ENCODE data around the gene LTBP1.

LTBP1 gene

DNA sequence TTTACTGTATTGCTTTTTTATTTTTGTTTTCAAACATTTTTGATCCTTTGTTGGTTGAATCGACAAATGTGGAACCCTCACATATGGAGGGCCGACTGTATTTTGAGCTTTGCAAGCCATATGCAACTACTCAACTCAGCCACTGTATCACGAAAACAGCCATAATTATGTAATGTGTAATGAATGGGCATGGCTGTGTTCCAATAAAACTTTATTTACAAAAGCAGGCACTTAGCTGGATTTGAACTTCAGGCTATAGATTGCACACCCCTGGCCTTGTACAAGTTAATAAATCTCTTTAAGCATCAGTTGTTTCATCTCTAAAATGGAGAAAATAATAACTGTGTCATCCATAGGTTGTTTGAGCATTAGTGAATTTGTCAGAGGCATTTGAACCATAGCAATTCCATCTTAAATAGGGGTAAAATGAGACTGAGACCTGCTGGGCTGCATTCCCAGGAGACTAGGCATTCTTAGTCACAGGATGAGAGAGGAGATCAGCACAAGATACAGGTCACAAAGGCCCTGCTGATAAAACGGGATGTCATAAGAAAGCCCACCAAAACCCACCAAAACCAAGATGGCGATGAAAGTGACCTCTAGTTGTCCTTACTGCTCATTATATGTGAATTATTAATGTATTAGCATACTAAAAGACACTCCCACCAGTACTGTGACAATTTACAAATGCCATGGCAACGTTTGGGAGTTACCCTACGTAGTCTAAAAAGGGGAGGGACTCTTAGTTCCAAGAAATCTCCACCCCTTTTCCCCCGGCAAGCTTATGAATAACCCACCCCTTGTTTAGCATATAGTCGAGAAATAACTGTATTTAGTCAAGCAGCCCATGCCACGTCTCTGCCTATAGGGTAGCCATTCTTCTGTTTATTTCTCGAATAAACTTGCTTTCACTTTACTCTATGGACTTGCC lies 13.7 kb upstream of the LTBP1 start:
- DNase-seq (ENCODE audit: low spot score) = no peak

DNA sequence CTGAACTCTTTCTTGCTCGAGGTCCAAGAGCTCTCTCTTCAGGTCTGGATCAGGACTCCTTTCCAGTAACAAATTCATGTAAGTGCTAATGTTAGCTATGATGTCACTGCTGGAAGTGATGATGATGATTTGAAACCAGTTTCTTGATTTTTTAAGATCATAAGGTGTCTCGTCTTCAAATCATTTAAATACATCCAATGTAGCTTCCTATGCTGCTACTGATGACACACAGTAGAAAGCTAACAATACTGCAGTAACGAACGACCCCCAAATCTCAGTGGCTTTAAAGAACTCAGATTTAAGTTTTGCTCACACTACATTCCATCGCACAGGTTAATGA lies 13.0 kb upstream of the LTBP1 start:
- DNase-seq (ENCODE audit: low spot score) = no peak

DNA sequence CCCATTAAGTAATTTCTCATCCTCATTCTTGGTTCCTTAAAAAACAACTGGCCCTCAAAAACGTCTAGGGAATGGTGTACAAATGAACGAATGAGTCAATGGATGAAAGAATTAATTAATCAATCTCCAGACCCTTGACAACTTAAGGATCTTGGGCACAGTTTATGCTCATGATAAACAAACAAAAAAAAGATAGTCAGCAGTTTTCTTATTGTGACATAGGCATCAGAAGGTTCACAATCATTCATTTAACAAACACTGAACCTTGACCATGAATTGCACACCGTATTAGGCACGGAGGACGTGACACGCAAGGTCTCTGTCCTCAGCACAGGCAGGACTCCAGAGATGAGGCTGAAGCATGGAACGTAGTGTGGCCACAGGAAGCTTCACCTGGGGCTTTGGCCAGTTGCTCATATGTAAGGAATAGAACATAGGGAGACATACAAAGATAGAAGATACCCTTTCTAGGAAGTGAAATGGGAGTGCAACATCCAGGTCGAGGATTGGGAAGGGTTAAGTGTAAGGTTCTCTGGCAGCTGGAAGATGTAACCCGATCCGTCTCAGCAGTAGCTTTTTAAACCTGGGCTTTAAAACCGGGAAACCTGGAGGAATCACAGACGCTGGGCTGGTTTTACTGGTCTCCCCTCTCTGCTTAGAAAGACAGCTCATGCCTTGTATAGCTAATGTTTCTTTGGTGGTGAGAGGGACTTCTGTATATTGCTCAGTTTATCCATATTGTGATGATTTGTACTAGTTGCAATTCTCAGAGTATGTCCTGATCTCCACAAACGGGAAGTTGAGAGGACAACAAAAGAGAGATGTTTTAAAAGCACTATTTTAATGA lies 8.9 kb upstream of the LTBP1 start:
- no peak for DNase-seq (ENCODE audit: low spot score)

DNA sequence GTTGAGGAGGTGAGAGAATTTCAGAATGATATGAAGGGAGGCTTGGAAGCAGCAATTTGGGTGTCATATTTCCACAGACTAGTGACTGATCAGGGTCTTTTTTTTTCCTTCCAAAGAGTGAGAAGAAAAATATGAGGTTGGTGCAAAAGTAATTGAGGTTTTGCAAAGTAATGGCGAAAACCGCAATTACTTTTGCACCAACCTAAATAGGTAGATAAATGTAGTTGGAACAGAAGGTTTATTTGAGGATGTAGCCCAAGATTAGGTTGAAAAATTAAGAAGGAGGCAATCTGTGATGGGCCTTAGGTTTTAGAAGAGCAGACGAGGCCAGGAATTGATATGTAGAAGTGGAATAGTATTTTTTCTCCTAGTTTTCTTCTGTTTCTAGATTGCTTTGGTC lies 7.8 kb upstream of the LTBP1 start:
- DNase-seq (ENCODE audit: low spot score) = no peak

DNA sequence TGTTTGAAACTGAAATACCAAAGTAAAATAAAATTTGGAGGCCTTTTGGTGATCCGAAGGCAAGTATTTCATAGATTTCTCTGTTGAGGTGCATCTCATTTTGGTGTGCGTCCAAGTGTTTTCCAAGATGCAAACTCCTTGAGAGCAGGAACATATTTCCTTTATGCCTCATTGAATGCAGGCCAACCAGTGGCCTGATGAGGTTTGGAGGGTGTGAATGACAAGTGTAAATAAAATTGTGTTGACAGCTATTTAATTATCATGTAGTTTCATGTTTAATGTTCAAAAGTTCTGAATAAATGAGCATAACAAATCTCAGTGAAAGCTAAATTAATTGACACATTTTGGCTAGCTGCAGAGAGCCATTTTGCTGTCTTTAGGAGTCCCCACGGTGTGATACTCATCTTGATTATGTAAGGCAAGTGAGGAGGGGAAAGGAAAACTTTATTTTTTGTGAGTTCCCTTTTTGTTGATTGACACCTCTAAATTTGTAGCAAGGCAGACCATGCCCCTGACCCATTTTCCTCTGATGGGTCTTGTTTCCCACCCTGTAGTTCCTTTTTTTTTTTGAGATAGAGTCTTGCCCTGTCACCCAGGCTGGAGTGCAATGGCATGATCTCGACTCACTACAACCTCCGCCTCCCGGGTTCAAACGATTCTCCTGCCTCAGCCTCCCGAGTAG lies 6.3 kb upstream of the LTBP1 start:
- no peak for DNase-seq (ENCODE audit: low spot score)

DNA sequence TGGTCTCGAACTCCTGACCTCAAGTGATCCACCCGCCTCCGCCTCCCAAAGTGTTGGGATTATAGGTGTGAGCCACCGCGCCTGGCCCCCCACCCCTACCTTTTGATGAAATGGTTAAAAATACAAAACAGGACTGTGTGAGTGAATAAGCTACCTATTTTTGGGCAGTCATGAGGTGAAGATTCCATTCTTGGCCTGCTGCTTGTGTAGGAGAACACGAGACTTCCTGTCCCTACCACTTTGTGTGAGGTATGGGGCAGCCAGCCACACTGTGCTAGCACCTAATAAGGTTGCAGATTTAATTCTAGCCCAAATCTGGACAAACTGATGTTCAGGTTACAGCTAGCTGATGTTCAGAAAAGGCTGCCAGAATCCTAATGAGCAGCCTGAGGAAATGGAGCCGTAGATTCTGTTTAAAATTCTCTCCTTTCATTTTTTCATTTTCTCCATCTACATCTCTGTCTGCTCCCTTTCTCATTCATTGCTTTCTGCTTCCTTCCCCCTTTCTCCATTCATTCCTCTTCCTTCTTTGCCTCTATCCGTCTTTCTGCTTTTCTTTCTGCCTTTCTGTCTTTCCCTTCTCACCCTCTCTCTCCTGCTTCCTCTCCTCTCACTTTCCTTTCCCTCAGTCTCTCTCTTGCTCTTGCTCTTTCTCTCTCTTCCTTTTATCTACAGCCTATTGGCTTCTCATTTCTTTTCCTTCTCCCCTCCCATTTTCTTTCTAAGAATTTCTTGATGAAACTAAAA lies 4.6 kb upstream of the LTBP1 start:
- DNase-seq (ENCODE audit: low spot score) = no peak

DNA sequence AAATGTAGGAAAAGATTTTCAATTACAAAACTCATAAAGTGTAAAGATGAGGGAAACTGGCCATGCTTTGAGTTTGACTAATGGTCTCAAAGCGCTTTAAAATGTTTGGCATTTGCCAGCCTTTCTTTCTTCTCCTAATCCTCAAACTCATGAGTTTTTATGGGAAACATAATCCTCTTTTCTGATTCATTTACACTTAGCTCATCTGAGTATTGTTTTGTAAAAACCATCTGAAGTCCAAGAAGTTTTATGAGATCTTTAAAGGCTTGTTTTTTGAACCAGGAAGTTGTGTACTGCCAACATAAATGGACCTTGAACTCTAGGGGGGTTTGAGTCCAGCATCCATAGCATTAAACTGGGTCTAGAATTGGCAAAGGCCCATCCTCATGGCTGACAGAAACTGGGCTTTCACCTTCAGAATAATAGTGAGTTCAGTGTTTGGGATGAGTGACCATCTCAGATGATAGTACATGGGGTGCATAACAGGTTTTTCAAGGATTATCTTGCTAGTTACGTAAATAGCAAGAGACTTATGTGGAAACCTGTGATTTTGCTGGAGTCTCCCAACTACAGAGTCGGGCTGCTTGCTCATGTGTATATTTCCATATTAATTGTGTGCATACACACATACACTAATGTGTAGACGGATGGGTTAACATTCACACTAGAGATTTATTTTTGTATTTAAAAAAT lies 3.8 kb upstream of the LTBP1 start:
- no peak for DNase-seq (ENCODE audit: low spot score)

DNA sequence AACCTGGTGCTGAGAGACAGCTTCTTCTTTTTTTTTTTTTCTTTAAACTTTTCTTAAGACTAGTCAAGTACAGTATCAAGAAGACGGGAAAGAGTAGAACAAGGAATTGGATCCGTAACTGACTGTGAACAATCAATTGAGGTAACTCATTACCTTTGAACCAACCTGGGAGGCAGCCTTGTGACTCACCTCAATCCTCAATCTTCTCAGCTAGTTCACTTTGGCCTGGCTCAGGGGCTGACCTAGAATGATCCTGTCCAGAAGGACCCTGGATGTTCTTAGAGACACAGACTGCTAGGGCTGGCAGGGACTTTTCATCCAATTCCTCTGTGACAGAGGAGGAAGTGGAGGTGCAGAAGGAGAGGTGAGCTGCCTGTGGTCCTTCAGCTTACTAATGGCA lies 1.5 kb upstream of the LTBP1 start:
- no peak for DNase-seq (ENCODE audit: low spot score)

DNA sequence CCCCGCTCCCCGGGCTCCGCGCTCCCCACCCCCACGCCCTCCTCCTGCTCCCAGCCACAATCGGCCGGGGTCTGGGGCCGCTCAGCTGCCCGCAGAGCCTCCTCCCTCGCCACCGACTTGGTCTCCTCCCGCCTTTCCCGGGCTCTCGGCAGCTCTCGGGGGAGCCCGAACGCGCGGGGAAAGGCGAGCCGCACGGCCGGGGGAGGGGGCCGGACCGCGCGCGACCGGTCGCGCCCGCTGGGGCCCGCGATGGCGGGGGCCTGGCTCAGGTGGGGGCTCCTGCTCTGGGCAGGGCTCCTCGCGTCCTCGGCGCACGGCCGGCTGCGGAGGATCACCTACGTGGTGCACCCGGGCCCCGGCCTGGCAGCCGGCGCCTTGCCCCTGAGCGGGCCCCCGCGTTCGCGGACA lies 327 bp downstream of the LTBP1 start:
- DNase-seq (ENCODE audit: low spot score) = peak; percentile 36

DNA sequence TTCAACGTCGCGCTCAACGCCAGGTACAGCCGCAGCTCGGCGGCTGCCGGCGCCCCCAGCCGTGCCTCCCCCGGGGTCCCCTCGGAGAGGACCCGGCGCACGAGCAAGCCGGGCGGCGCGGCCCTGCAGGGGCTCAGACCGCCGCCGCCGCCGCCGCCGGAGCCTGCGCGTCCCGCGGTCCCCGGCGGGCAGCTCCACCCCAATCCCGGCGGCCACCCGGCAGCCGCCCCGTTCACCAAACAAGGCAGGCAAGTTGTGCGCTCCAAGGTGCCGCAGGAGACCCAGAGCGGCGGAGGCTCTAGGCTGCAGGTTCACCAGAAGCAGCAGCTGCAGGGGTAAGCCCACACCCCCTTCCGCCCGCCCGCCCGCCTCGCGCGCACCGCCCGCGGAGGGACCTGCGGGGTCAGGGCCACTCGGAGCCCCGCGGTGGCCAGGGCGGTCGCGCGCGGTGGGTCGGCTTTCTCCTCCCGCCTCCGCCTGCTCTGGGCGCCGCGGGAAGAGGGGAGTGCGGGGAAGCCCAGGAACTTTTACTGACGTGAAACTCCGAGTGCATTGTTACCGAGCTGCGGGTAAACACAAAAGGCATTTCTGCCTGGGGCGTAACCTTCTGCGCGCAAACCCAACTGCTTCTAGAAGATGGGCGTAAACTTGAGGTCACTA lies 861 bp downstream of the LTBP1 start:
- peak; percentile 34 for DNase-seq (ENCODE audit: low spot score)

DNA sequence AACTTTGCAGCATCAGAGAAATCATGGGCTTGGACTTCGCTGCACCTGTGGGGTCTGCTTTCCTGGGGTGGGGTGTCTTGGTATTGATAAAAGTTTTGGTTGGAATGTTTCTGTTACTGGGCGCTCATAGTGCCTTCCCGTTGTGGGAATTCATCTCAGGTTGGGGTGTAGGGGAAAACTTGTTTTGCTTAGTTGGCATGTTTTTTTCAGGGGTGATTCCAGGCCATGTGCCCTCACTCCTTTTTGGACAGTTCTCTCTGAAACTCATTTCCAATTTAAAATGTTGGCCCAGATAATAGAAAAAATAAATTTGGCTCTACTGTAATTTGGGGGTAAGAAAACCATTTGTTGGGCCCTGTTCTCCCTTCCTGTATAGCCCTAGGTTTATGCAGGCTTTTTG lies 1.5 kb downstream of the LTBP1 start:
- no peak for DNase-seq (ENCODE audit: low spot score)

DNA sequence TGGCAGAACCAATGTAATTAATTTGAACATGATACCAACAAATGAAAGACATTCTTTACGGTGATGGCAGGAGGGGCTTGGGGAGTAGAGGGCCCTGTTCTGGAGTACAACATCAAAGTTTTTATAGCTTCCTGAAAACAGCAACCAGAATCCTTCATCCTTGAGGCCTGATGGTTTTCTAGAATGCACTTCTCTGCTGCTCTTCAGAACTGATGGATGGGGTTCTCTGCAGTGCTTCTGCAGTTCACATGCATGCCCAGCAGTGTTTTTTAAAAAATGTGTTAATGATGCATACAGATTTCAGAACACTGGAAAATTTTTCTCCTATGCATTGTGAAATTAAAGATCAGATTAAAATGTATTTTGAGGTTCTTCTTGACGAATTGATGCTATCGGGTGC lies 2.5 kb downstream of the LTBP1 start:
- DNase-seq (ENCODE audit: low spot score) = no peak

DNA sequence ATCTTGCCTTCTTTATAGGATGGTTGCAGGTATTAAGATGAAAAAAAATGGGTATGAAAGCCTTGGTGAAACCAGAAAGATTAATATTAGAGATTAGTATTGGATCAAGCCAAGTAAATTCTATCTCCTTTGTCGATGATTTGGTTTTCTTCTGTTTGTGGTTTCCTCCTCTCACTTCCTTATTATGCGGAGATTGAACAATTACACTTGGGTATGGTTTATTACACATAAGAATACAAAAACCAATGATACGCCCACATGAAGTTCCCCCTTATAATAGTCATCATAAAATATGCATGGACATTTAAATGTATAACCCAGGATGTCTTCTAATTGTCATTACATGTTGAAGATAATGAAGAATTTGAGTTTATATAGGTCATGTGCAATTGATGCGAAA lies 4.9 kb downstream of the LTBP1 start:
- DNase-seq (ENCODE audit: low spot score) = no peak

DNA sequence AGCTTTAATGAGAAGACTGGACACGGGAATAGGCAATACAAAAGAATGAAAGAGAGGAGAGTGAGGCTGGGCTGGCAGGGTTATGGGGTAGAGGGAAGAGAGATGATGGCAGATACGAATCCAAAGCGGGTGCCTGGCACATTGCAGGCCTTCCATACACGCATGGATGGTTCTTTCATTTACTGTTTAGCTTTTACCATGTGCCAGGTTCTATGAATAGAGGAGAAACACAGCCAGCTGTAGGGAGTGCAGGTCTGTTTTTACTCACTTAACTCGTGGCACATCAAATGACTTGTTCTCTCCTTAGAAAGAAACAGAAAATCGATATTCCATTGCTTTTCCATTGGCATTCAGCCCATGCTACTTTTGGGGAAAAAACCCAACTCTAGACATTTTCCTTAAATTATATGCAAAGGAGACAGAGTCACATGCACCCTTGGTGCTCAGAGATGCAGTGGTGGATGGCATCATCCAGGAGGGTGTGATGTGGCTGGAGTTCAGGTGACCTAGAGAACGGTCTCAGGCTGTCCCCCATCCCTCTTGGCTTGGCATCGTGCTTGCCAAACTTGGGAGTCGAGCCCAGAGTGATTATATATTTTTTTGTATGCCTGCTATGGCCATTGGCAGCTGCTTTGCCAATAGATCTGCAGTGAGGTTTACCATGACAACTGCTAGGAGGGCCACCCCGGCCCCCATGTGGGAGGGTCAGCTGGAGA lies 6.2 kb downstream of the LTBP1 start:
- DNase-seq (ENCODE audit: low spot score) = no peak

DNA sequence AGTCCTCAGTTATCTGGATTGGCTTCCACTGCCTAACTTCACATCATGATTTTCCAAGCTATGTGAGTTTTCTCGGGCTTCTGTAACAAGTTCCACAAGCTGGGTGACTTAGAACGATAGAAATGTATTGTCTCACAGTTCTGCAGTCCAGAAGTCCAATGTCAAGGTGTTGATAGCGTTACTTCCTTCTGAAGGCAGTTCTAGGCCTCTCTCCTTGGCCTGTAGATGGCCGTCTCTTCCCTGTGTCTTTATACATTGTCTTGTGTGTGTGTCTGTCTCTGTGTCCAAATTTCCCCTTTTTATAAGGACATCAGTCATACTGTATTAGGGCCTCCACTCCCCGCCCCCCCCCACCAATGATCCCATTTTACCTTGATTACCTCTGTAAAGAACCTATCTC lies 7.5 kb downstream of the LTBP1 start:
- no peak for DNase-seq (ENCODE audit: low spot score)

DNA sequence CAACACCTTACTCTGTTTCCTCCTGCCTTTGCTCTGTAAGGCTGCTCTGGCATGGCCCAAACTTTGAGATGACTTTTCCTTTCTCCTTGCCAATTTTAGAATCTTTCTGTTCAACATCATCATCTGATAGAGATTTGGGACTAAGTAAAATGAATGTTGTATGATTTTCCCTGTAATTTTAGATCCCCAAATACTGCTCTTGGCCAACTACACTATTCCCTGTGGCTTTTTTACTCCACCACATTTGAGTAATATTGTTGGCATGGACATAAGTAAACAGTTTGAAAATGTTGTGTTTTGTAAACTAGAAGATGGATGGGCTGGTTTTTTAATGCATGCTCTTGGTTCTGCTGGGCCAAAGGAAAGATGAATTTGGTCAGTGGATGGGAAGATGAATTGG lies 12.1 kb downstream of the LTBP1 start:
- no peak for DNase-seq (ENCODE audit: low spot score)

DNA sequence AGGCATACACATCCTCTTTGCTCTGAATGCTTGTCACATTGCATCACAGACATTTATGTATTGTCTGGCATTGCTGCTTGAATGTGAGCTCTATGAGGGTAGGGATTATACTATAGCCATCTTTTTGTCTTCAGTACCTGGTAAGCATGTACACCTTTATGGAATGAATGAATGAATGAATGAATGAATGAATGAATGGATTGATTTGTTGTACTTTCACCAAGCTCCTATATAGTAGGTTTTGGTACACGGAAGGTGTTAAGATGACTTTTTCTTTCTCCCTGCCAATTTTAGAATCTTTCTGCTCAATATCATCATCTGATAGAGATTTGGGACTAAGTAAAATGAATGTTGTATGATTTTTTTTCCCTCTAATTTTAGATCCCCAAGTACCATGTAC lies 13.5 kb downstream of the LTBP1 start:
- no peak for DNase-seq (ENCODE audit: low spot score)

DNA sequence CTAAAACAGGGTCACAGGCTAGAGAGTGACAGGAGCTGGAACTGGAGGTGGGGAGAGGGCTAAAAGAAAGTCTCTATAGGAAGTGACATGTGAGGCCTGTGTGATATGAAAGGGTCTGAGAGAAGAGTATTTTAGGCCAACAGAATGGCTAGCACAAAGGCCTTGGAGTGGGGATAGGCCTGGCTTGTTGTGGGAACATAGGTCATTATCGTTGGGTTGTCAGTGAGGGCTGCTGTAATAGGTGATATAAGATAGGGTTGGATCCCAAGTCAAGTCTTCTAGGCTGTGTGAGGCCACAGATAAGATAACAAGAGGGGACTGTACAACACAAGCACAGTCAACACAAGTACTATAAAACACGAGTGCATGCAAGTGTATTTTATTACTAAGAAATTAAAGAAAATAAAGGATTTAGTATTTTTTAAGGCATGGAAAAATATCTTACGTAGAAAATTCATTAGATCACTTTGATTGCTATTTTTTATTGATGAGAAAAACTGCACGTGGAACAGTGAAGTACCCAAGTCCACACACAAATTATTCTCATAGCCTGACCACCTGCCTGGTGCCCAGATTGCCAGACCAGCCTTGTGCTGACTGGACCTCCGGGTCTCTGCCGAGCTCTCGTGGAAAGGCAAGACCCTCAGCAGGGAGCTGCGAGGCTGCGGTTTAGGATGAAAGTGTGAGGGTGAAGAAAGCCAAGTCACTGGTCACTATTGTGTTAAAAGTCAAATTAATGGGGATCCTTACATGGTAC lies 14.1 kb downstream of the LTBP1 start:
- DNase-seq (ENCODE audit: low spot score) = no peak

DNA sequence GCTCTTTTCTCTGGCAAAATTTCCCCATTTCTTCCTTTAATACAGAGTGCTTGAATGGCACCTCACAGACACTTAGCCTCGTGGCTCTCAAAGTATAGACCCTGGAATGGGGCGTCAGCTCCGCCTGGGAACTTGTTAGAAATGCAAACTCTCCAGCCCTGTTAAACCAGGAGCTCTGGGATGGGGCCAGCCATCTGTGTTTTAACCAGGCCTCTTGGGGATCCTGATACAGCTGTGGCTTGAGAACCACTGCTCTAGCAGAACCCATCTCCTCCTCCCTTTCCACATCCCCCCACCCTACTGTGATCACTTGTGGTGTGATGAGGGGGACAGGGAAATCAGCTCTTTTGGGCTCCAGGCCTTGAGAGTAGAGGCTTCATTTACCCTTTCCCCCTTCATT lies 15.9 kb downstream of the LTBP1 start:
- DNase-seq (ENCODE audit: low spot score) = no peak

DNA sequence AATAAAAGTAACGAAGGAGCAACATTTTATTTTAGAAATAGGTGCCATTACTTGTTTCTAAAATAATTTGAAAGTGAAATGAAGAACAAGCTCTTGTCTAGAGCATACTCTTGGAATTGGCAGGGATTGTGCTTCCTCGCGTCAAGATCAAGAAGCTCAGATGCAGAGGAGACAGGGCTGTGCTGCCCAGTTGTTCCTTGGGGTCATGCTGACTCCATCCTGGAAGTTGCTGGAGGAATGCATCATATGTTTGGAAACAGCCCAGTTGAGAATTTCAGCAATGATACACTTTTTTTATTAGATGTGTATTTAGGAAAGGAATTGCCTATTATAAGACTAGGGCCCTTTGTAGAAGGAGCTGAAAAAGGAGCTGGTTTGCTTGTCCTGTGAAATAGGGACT lies 17.2 kb downstream of the LTBP1 start:
- no peak for DNase-seq (ENCODE audit: low spot score)

Measured in HuH-7.5 (cell line).